Measurements from ENCODE around the gene C1QTNF6. TPM values are rescaled to one million over a fixed set of nuclear protein-coding genes. Genes with fewer than 3 reads are reported as not detected.
A peak's percentile ranks its signal among the peaks of the same experiment; 100 is the strongest.

C1QTNF6 gene
- total and polyA plus RNA-seq, 5 donors from 2014 or later = 1.6 to 13.6 (median 2.1) TPM

GRCh38 chr22:37178350-37179125 lies 9.5 kb downstream of the C1QTNF6 start:
- DNase-seq (no peak), ATAC-seq (ENCODE audit: low read depth in 2 of 2) (no peak)
- H3K4me3 Mint-ChIP-seq = no peak overlapping the region
- Histone ChIP-seq H3K9me3 (ENCODE audit: control insufficient read depth in 2 of 2, low read length in 2 of 2) (no peaks in the 10 kb centered on the region), H3K36me3 (ENCODE audit: control insufficient read depth, insufficient read depth, low read length) (peaks cover 12% of the 10 kb centered on the region), H3K27ac (ENCODE audit: insufficient read depth, low read length, poor library complexity, severe bottlenecking) (no peak overlapping the region), H3K27me3 (ENCODE audit: control insufficient read depth, insufficient read depth, low read length) (no peaks in the 10 kb centered on the region), H3K4me3 (ENCODE audit: low read depth, low read length) (no peak overlapping the region), H3K4me1 (ENCODE audit: control insufficient read depth, insufficient read depth, low read length, poor library complexity, severe bottlenecking) (peaks cover 34% of the 10 kb centered on the region)
- H3K27ac Mint-ChIP-seq = peak overlapping the region in 2 of 3 donors; percentile 15 to 97
- no peaks in the 10 kb centered on the region for H3K9me3 Mint-ChIP-seq
- no peaks in the 10 kb centered on the region for H3K27me3 Mint-ChIP-seq
- peaks cover 0 to 71% (median 40%) of the 10 kb centered on the region in 4 donors for H3K4me1 Mint-ChIP-seq
- H3K36me3 Mint-ChIP-seq = peaks cover 17% of the 10 kb centered on the region

- Histone ChIP-seq H3K27me3 (ENCODE audit: control insufficient read depth, insufficient read depth, low read length) (no peaks in the 10 kb centered on the region), H3K9me3 (ENCODE audit: control insufficient read depth in 2 of 2, low read length in 2 of 2) (no peaks in the 10 kb centered on the region), H3K4me3 (ENCODE audit: low read depth, low read length) (no peak overlapping the region), H3K4me1 (ENCODE audit: control insufficient read depth, insufficient read depth, low read length, poor library complexity, severe bottlenecking) (peaks cover 31% of the 10 kb centered on the region), H3K27ac (ENCODE audit: insufficient read depth, low read length, poor library complexity, severe bottlenecking) (no peak overlapping the region), H3K36me3 (ENCODE audit: control insufficient read depth, insufficient read depth, low read length) (peaks cover 20% of the 10 kb centered on the region)
- no peak for ATAC-seq (ENCODE audit: low read depth in 2 of 2)
- Mint-ChIP-seq H3K27me3 (no peaks in the 10 kb centered on the region), H3K27ac (peak overlapping the region; percentile 83 to 97 (median 97)), H3K4me1 (peaks cover 0 to 72% (median 41%) of the 10 kb centered on the region in 4 donors), H3K9me3 (no peaks in the 10 kb centered on the region), H3K36me3 (peaks cover 21% of the 10 kb centered on the region), H3K4me3 (peak overlapping the region in 2 of 4 donors; percentile 7 to 74)
- DNase-seq = no peak
Observed at GRCh38 chr22:37177755-37178154, 10.3 kb downstream of the C1QTNF6 start.

DNA sequence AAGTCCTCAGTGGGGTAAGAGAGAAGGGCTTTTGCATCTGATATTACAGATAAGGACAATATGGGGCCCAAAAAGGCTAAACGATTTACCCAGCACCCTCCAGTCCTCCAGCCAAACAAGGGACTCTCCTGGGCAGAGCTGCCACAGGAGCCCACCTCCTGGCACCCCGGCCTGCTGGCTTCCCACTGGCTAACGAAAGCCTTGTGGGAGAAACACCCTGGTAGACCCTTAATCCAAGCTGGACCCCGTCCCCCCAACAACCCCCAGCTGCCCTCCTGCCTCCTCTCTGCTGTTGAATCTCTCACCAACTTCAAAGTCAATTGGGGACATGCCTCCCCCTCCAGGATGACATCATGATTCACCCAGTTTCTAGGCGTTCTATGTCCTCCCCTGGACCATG lies 10.8 kb downstream of the C1QTNF6 start:
- Mint-ChIP-seq H3K4me1 (peaks cover 0 to 74% (median 44%) of the 10 kb centered on the region in 4 donors), H3K27me3 (no peaks in the 10 kb centered on the region), H3K27ac (peak overlapping the region; percentile 74 to 97 (median 97)), H3K9me3 (no peaks in the 10 kb centered on the region), H3K4me3 (peak overlapping the region in 2 of 4 donors; percentile 80 to 86), H3K36me3 (peaks cover 21% of the 10 kb centered on the region)
- H3K27me3 ChIP-seq (ENCODE audit: control insufficient read depth, insufficient read depth, low read length) = no peaks in the 10 kb centered on the region
- ATAC-seq (ENCODE audit: low read depth in 2 of 2) = no peak
- DNase-seq = no peak
- H3K4me1 ChIP-seq (ENCODE audit: control insufficient read depth, insufficient read depth, low read length, poor library complexity, severe bottlenecking) = peaks cover 36% of the 10 kb centered on the region
- H3K36me3 ChIP-seq (ENCODE audit: control insufficient read depth, insufficient read depth, low read length) = peaks cover 22% of the 10 kb centered on the region
- peak overlapping the region; percentile 18 for H3K27ac ChIP-seq (ENCODE audit: insufficient read depth, low read length, poor library complexity, severe bottlenecking)
- no peaks in the 10 kb centered on the region for H3K9me3 ChIP-seq (ENCODE audit: control insufficient read depth in 2 of 2, low read length in 2 of 2)
- no peak overlapping the region for H3K4me3 ChIP-seq (ENCODE audit: low read depth, low read length)

- DNase-seq (peak in 1 of 3 donors; percentile 51), ATAC-seq (ENCODE audit: low read depth in 2 of 2) (peak; percentile 58 to 77)
- H3K36me3 Mint-ChIP-seq = peaks cover 23% of the 10 kb centered on the region
- H3K9me3 ChIP-seq (ENCODE audit: control insufficient read depth in 2 of 2, low read length in 2 of 2) = no peaks in the 10 kb centered on the region
- peaks cover 22% of the 10 kb centered on the region for H3K36me3 ChIP-seq (ENCODE audit: control insufficient read depth, insufficient read depth, low read length)
- peaks cover 0 to 75% (median 44%) of the 10 kb centered on the region in 4 donors for H3K4me1 Mint-ChIP-seq
- H3K4me3 ChIP-seq (ENCODE audit: low read depth, low read length) = no peak overlapping the region
- peak overlapping the region; percentile 37 for H3K27ac ChIP-seq (ENCODE audit: insufficient read depth, low read length, poor library complexity, severe bottlenecking)
- peaks cover 42% of the 10 kb centered on the region for H3K4me1 ChIP-seq (ENCODE audit: control insufficient read depth, insufficient read depth, low read length, poor library complexity, severe bottlenecking)
- H3K4me3 Mint-ChIP-seq = peak overlapping the region; percentile 74 to 86 (median 81)
- peak overlapping the region; percentile 97 for H3K27ac Mint-ChIP-seq
- no peaks in the 10 kb centered on the region for H3K9me3 Mint-ChIP-seq
- H3K27me3 Mint-ChIP-seq = no peaks in the 10 kb centered on the region
- no peaks in the 10 kb centered on the region for H3K27me3 ChIP-seq (ENCODE audit: control insufficient read depth, insufficient read depth, low read length)
Observed at GRCh38 chr22:37176464-37177061, 11.5 kb downstream of the C1QTNF6 start.

- Histone ChIP-seq H3K27me3 (ENCODE audit: control insufficient read depth, insufficient read depth, low read length) (no peaks in the 10 kb centered on the region), H3K4me1 (ENCODE audit: control insufficient read depth, insufficient read depth, low read length, poor library complexity, severe bottlenecking) (peaks cover 51% of the 10 kb centered on the region), H3K4me3 (ENCODE audit: low read depth, low read length) (no peak overlapping the region), H3K27ac (ENCODE audit: insufficient read depth, low read length, poor library complexity, severe bottlenecking) (peak overlapping the region; percentile 39), H3K36me3 (ENCODE audit: control insufficient read depth, insufficient read depth, low read length) (peaks cover 22% of the 10 kb centered on the region), H3K9me3 (ENCODE audit: control insufficient read depth in 2 of 2, low read length in 2 of 2) (no peaks in the 10 kb centered on the region)
- Mint-ChIP-seq H3K9me3 (no peaks in the 10 kb centered on the region), H3K27ac (peak overlapping the region; percentile 97), H3K27me3 (no peaks in the 10 kb centered on the region), H3K4me1 (peaks cover 0 to 78% (median 48%) of the 10 kb centered on the region in 4 donors), H3K4me3 (peak overlapping the region in 3 of 4 donors; percentile 74 to 82 (median 80)), H3K36me3 (peaks cover 28% of the 10 kb centered on the region)
- ATAC-seq (ENCODE audit: low read depth in 2 of 2) (no peak), DNase-seq (no peak)
Observed at GRCh38 chr22:37175414-37176281, 12.4 kb downstream of the C1QTNF6 start.

- peaks cover 32% of the 10 kb centered on the region for H3K36me3 Mint-ChIP-seq
- H3K9me3 Mint-ChIP-seq = no peaks in the 10 kb centered on the region
- peak overlapping the region; percentile 44 to 97 (median 91) for H3K27ac Mint-ChIP-seq
- Histone ChIP-seq H3K4me1 (ENCODE audit: control insufficient read depth, insufficient read depth, low read length, poor library complexity, severe bottlenecking) (peaks cover 58% of the 10 kb centered on the region), H3K27me3 (ENCODE audit: control insufficient read depth, insufficient read depth, low read length) (no peaks in the 10 kb centered on the region), H3K4me3 (ENCODE audit: low read depth, low read length) (no peak overlapping the region), H3K27ac (ENCODE audit: insufficient read depth, low read length, poor library complexity, severe bottlenecking) (peak overlapping the region; percentile 39), H3K9me3 (ENCODE audit: control insufficient read depth in 2 of 2, low read length in 2 of 2) (no peaks in the 10 kb centered on the region), H3K36me3 (ENCODE audit: control insufficient read depth, insufficient read depth, low read length) (peaks cover 22% of the 10 kb centered on the region)
- ATAC-seq (ENCODE audit: low read depth in 2 of 2) (no peak), DNase-seq (no peak)
- H3K27me3 Mint-ChIP-seq = no peaks in the 10 kb centered on the region
- H3K4me3 Mint-ChIP-seq = peak overlapping the region in 2 of 4 donors; percentile 58
- H3K4me1 Mint-ChIP-seq = peaks cover 6 to 78% (median 53%) of the 10 kb centered on the region in 4 donors
Observed at GRCh38 chr22:37174964-37175363, 13.1 kb downstream of the C1QTNF6 start.

- Mint-ChIP-seq H3K4me3 (peak overlapping the region in 1 of 4 donors; percentile 63), H3K27me3 (no peaks in the 10 kb centered on the region), H3K9me3 (no peaks in the 10 kb centered on the region), H3K36me3 (peaks cover 34% of the 10 kb centered on the region), H3K4me1 (peaks cover 8 to 90% (median 64%) of the 10 kb centered on the region in 4 donors), H3K27ac (peak overlapping the region; percentile 63 to 94 (median 78))
- Histone ChIP-seq H3K27me3 (ENCODE audit: control insufficient read depth, insufficient read depth, low read length) (no peaks in the 10 kb centered on the region), H3K27ac (ENCODE audit: insufficient read depth, low read length, poor library complexity, severe bottlenecking) (peak overlapping the region; percentile 55), H3K36me3 (ENCODE audit: control insufficient read depth, insufficient read depth, low read length) (peaks cover 22% of the 10 kb centered on the region), H3K9me3 (ENCODE audit: control insufficient read depth in 2 of 2, low read length in 2 of 2) (no peaks in the 10 kb centered on the region), H3K4me3 (ENCODE audit: low read depth, low read length) (no peak overlapping the region), H3K4me1 (ENCODE audit: control insufficient read depth, insufficient read depth, low read length, poor library complexity, severe bottlenecking) (peaks cover 71% of the 10 kb centered on the region)
- DNase-seq (no peak), ATAC-seq (ENCODE audit: low read depth in 2 of 2) (no peak)
Observed at GRCh38 chr22:37173709-37174108, 14.3 kb downstream of the C1QTNF6 start.

Measured in CD4-positive, CD25-positive, alpha-beta regulatory T cell (primary cell).